ENCODE data around the gene C3orf52. TPM values are rescaled to one million over a fixed set of nuclear protein-coding genes. Genes with fewer than 3 reads are reported as not detected.
A peak's percentile ranks its signal among the peaks of the same experiment; 100 is the strongest.
"Not testable (repeated sequence)": the region's sequence is repeated elsewhere in the genome, so short reads cannot be mapped to it uniquely, and the experiment has no call there.

Gene C3orf52
- 1 to 10 TPM; 2.0 to 3.3 TPM for total RNA-seq

GRCh38 chr3:112086076-112086854 lies at the start of gene C3orf52:
TSS of gene C3orf52 (plus strand) at chr3:112086389. CDS start at chr3:112086408, 19 bp downstream.
- intact Hi-C loops (cut with micrococcal nuclease) = no loop called here
- ATAC-seq (peak; percentile 89), DNase-seq (peak; percentile 69)
- CTCF ChIA-PET = no interaction called here
- Mint-ChIP-seq H3K27me3 (peaks cover 22% of the 10 kb centered on the region), H3K4me1 (ENCODE audit: low read depth) (peaks cover 20% of the 10 kb centered on the region), H3K4me3 (peak within 1 kb of the TSS; percentile 75), H3K9me3 (no peaks in the 10 kb centered on the region), H3K27ac (peak within 1 kb of the TSS; percentile 68), H3K36me3 (ENCODE audit: low read depth) (no peaks in the 10 kb centered on the region)
- TF ChIP-seq CTCF (IDR thresholded peaks at IDR 0.05) = no peak
- POLR2A ChIA-PET = no interaction called here

GRCh38 chr3:112037194-112037593 lies 49.0 kb upstream of the C3orf52 start:
- H3K4me1 Mint-ChIP-seq (ENCODE audit: low read depth); CTCF ChIA-PET; intact Hi-C loops (cut with micrococcal nuclease); H3K4me3 Mint-ChIP-seq; H3K36me3 Mint-ChIP-seq (ENCODE audit: low read depth); H3K9me3 Mint-ChIP-seq; ATAC-seq; POLR2A ChIA-PET; DNase-seq; H3K27me3 Mint-ChIP-seq; H3K27ac Mint-ChIP-seq: not testable (repeated sequence)

GRCh38 chr3:112038863-112039262 lies 47.3 kb upstream of the C3orf52 start:
- CTCF ChIA-PET = interaction anchor here (1.5 to 2.2 kb wide), 2 partner anchors 25 to 50 kb away, joined by 7 to 11 read pairs; no protein-coding TSS in a partner anchor
- ATAC-seq (no peak), DNase-seq (no peak)
- H3K9me3 Mint-ChIP-seq = peaks cover 3% of the 10 kb centered on the region
- H3K4me1 Mint-ChIP-seq (ENCODE audit: low read depth) = no peaks in the 10 kb centered on the region
- no peak overlapping the region for H3K27ac Mint-ChIP-seq
- H3K27me3 Mint-ChIP-seq = no peaks in the 10 kb centered on the region
- H3K4me3 Mint-ChIP-seq = no peak overlapping the region
- TF ChIP-seq CTCF (IDR thresholded peaks at IDR 0.05) = no peak
- POLR2A ChIA-PET = interaction anchor here (0.7 kb wide), 1 partner anchor 409 kb away, joined by 3 read pairs; no protein-coding TSS in a partner anchor
- H3K36me3 Mint-ChIP-seq (ENCODE audit: low read depth) = no peaks in the 10 kb centered on the region
- intact Hi-C loops (cut with micrococcal nuclease) = no loop called here

- Mint-ChIP-seq H3K9me3 (peaks cover 3% of the 10 kb centered on the region), H3K4me1 (ENCODE audit: low read depth) (no peaks in the 10 kb centered on the region), H3K36me3 (ENCODE audit: low read depth) (no peaks in the 10 kb centered on the region), H3K27me3 (no peaks in the 10 kb centered on the region), H3K27ac (no peak overlapping the region), H3K4me3 (no peak overlapping the region)
- TF ChIP-seq CTCF (IDR thresholded peaks at IDR 0.05) = no peak
- no peak for ATAC-seq
- DNase-seq = no peak
- intact Hi-C loops (cut with micrococcal nuclease) = loop anchor here (5.0 kb wide), 2 partner anchors 54 to 324 kb away; no protein-coding TSS in a partner anchor
- CTCF ChIA-PET = interaction anchor here (1.5 to 6.6 kb wide), 4 partner anchors 10 to 73 kb away, joined by 6 to 98 read pairs (median 40); no protein-coding TSS in a partner anchor
- POLR2A ChIA-PET = no interaction called here
Observed at GRCh38 chr3:112041321-112041720, 44.9 kb upstream of the C3orf52 start.

GRCh38 chr3:112042842-112043280 lies 43.3 kb upstream of the C3orf52 start:
- ChIA-PET POLR2A (no interaction called here), CTCF (interaction anchor here (0.6 to 6.6 kb wide), 45 partner anchors 9 to 424 kb away, joined by 3 to 98 read pairs (median 4); partner anchors contain the start of genes ABHD10, SLC9C1 and TMPRSS7)
- Mint-ChIP-seq H3K4me1 (ENCODE audit: low read depth) (peaks cover 2% of the 10 kb centered on the region), H3K36me3 (ENCODE audit: low read depth) (no peaks in the 10 kb centered on the region), H3K27me3 (no peaks in the 10 kb centered on the region), H3K27ac (no peak overlapping the region), H3K4me3 (no peak overlapping the region), H3K9me3 (no peaks in the 10 kb centered on the region)
- ATAC-seq (no peak), DNase-seq (no peak)
- intact Hi-C loops (cut with micrococcal nuclease) = loop anchor here (5.0 kb wide), 2 partner anchors 56 to 326 kb away; no protein-coding TSS in a partner anchor
- TF ChIP-seq CTCF (IDR thresholded peaks at IDR 0.05) = no peak
